HepG2 (cell line): ENCODE data around the gene DYNLT2B. TPM values are rescaled to one million over a fixed set of nuclear protein-coding genes. Genes with fewer than 3 reads are reported as not detected.

Source experiments
- DNMT3B ChIP-seq: conservative IDR thresholded peaks from 2 replicates; pipeline ENCODE4 v1.6.1; 2016; ENCODE audit warnings: missing biosample characterization, control low read depth
- GZF1 ChIP-seq: sonication (generic); formaldehyde crosslinking; IDR thresholded peaks from 2 replicates; pipeline ENCODE4 v1.5.1; 2020; ENCODE audit warnings: mild to moderate bottlenecking, missing genetic modification reagents
- KAT7 ChIP-seq: IDR thresholded peaks from 2 replicates; pipeline ENCODE4 v1.6.1; 2018; ENCODE audit warnings: borderline replicate concordance, missing compliant biosample characterization
- NR1H2 ChIP-seq: sonication (generic); formaldehyde crosslinking; IDR thresholded peaks from 2 replicates; pipeline ENCODE4 v1.8.1; 2022; ENCODE audit warnings: low read depth, missing genetic modification reagents, borderline replicate concordance
- PAF1 ChIP-seq: IDR thresholded peaks from 2 replicates; pipeline ENCODE4 v1.6.1; 2016; ENCODE audit warnings: missing genetic modification reagents, missing compliant biosample characterization
- RORA ChIP-seq: sonication (generic); formaldehyde crosslinking; IDR thresholded peaks from 2 replicates; pipeline ENCODE4 v1.5.0; 2020; ENCODE audit warnings: mild to moderate bottlenecking, missing genetic modification reagents, moderate library complexity
- U2AF2 ChIP-seq: fragments of 200-400 bp; formaldehyde crosslinking; IDR thresholded peaks from 2 replicates; pipeline ENCODE4 v1.6.1; 2017; ENCODE audit warnings: low read depth, mild to moderate bottlenecking, low read length
- ZBTB4 ChIP-seq: sonication (generic); formaldehyde crosslinking; IDR thresholded peaks from 2 replicates; pipeline ENCODE4 v1.4.0; 2020; ENCODE audit warnings: missing genetic modification reagents, mild to moderate bottlenecking, borderline replicate concordance
- ZNF10 ChIP-seq: sonication (generic); formaldehyde crosslinking; IDR thresholded peaks from 2 replicates; pipeline ENCODE4 v1.4.0; 2020; ENCODE audit warnings: mild to moderate bottlenecking, low read depth, missing genetic modification reagents, borderline replicate concordance
- ZNF644 ChIP-seq: IDR thresholded peaks from 2 replicates; pipeline ENCODE4 v1.6.1; 2016; ENCODE audit warnings: low read depth
- ZNF83 ChIP-seq: sonication (generic); formaldehyde crosslinking; IDR thresholded peaks from 2 replicates; pipeline ENCODE4 v1.4.0; 2020; ENCODE audit warnings: missing genetic modification reagents, mild to moderate bottlenecking, borderline replicate concordance
- polyA plus RNA-seq, 8 experiments: library from polyadenylated mRNA; depleted of rRNA in 3 of 8; stranded (reverse) in 7 of 8; unstranded in 1 of 8; fragments of >200 nt; fragmentation: Illumina TruSeq in 4 of 8; extraction: Trizol in 4 of 8; gene quantifications; 2 replicates each; pipeline versions ENCODE4 v1.2.1 to v1.2.3, GENCODE V29; 2011 to 2016; ENCODE audit warnings: low read depth in 4 of 8, missing spikeins in 1 of 8, mixed read lengths in 1 of 8; ENCODE audit not compliant: insufficient read depth in 1 of 8
- total RNA-seq, 5 experiments: library from RNA; depleted of rRNA; stranded (reverse); fragments of >200 nt; fragmentation: Illumina TruSeq; extraction: Trizol; gene quantifications; 2 replicates each; pipeline ENCODE4 v1.2.3, GENCODE V29; 2016; ENCODE audit warnings: low read depth in 1 of 5
- TF ChIP-seq, protein P1 (sequence below): sonication (generic); formaldehyde crosslinking; IDR thresholded peaks from 2 replicates; pipeline ENCODE4 v1.4.0; 2020; ENCODE audit warnings: missing genetic modification reagents
- TF ChIP-seq, protein P2 (sequence below): sonication (generic); formaldehyde crosslinking; IDR thresholded peaks from 2 replicates; pipeline ENCODE4 v1.5.1; 2020; ENCODE audit warnings: mild to moderate bottlenecking, missing genetic modification reagents, borderline replicate concordance
- TF ChIP-seq, protein P3 (sequence below): sonication (generic); formaldehyde crosslinking; IDR thresholded peaks from 2 replicates; pipeline ENCODE4 v1.5.0; 2020; ENCODE audit warnings: missing genetic modification reagents, mild to moderate bottlenecking, borderline replicate concordance
- TF ChIP-seq, protein P4 (sequence below): sonication (generic); formaldehyde crosslinking; IDR thresholded peaks from 2 replicates; pipeline ENCODE4 v1.4.0; 2020; ENCODE audit warnings: missing genetic modification reagents
- TF ChIP-seq, protein P5 (sequence below): IDR thresholded peaks from 2 replicates; pipeline ENCODE4 v1.6.1; 2016; ENCODE audit warnings: low read depth, control low read depth

DYNLT2B gene
- total and polyA plus RNA-seq, 2 of the 13 experiments (the other 11 are each of a cell fraction or from before 2014, with no cell fraction given): 4.0 to 7.0 TPM

- TF ChIP-seq, protein P1, sequence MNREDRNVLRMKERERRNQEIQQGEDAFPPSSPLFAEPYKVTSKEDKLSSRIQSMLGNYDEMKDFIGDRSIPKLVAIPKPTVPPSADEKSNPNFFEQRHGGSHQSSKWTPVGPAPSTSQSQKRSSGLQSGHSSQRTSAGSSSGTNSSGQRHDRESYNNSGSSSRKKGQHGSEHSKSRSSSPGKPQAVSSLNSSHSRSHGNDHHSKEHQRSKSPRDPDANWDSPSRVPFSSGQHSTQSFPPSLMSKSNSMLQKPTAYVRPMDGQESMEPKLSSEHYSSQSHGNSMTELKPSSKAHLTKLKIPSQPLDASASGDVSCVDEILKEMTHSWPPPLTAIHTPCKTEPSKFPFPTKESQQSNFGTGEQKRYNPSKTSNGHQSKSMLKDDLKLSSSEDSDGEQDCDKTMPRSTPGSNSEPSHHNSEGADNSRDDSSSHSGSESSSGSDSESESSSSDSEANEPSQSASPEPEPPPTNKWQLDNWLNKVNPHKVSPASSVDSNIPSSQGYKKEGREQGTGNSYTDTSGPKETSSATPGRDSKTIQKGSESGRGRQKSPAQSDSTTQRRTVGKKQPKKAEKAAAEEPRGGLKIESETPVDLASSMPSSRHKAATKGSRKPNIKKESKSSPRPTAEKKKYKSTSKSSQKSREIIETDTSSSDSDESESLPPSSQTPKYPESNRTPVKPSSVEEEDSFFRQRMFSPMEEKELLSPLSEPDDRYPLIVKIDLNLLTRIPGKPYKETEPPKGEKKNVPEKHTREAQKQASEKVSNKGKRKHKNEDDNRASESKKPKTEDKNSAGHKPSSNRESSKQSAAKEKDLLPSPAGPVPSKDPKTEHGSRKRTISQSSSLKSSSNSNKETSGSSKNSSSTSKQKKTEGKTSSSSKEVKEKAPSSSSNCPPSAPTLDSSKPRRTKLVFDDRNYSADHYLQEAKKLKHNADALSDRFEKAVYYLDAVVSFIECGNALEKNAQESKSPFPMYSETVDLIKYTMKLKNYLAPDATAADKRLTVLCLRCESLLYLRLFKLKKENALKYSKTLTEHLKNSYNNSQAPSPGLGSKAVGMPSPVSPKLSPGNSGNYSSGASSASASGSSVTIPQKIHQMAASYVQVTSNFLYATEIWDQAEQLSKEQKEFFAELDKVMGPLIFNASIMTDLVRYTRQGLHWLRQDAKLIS (CRISPR knock-in tag): no peak
- TF ChIP-seq, protein P2, sequence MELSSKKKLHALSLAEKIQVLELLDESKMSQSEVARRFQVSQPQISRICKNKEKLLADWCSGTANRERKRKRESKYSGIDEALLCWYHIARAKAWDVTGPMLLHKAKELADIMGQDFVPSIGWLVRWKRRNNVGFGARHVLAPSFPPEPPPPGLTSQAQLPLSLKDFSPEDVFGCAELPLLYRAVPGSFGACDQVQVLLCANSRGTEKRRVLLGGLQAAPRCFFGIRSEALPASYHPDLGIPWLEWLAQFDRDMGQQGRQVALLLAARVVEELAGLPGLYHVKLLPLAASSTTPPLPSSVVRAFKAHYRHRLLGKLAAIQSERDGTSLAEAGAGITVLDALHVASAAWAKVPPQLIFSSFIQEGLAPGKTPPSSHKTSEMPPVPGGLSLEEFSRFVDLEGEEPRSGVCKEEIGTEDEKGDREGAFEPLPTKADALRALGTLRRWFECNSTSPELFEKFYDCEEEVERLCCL (CRISPR knock-in tag): no peak
- TF ChIP-seq DNMT3B (CRISPR knock-in tag) (no peak), ZBTB4 (no peak), PAF1 (CRISPR knock-in tag) (no peak), ZNF10 (CRISPR knock-in tag) (no peak), GZF1 (CRISPR knock-in tag) (no peak), RORA (CRISPR knock-in tag) (no peak), ZNF83 (0 out of 2 replicates have a peak, but pooled peaks have one; percentile 63), NR1H2 (CRISPR knock-in tag) (no peak), ZNF644 (no peak), KAT7 (CRISPR knock-in tag) (peak; percentile 9; the same call in 1 of the 2 replicates), U2AF2 (no peak)
- TF ChIP-seq, protein P3, sequence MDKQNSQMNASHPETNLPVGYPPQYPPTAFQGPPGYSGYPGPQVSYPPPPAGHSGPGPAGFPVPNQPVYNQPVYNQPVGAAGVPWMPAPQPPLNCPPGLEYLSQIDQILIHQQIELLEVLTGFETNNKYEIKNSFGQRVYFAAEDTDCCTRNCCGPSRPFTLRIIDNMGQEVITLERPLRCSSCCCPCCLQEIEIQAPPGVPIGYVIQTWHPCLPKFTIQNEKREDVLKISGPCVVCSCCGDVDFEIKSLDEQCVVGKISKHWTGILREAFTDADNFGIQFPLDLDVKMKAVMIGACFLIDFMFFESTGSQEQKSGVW (CRISPR knock-in tag): no peak
- TF ChIP-seq, protein P4, sequence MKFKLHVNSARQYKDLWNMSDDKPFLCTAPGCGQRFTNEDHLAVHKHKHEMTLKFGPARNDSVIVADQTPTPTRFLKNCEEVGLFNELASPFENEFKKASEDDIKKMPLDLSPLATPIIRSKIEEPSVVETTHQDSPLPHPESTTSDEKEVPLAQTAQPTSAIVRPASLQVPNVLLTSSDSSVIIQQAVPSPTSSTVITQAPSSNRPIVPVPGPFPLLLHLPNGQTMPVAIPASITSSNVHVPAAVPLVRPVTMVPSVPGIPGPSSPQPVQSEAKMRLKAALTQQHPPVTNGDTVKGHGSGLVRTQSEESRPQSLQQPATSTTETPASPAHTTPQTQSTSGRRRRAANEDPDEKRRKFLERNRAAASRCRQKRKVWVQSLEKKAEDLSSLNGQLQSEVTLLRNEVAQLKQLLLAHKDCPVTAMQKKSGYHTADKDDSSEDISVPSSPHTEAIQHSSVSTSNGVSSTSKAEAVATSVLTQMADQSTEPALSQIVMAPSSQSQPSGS (CRISPR knock-in tag): no peak; the same call in 1 of the 2 replicates
- TF ChIP-seq, protein P5, sequence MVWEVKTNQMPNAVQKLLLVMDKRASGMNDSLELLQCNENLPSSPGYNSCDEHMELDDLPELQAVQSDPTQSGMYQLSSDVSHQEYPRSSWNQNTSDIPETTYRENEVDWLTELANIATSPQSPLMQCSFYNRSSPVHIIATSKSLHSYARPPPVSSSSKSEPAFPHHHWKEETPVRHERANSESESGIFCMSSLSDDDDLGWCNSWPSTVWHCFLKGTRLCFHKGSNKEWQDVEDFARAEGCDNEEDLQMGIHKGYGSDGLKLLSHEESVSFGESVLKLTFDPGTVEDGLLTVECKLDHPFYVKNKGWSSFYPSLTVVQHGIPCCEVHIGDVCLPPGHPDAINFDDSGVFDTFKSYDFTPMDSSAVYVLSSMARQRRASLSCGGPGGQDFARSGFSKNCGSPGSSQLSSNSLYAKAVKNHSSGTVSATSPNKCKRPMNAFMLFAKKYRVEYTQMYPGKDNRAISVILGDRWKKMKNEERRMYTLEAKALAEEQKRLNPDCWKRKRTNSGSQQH: peak; percentile 50
These were observed at the start of gene DYNLT2B (continued) for GRCh38 chr3:196317687-196318467.
